OCI-LY1 (cell line): Measurements from ENCODE around the gene SAMD13.

Experiments
- CTCF ChIP-seq: fragments of 200-600 bp; sonication (generic), shearing (Covaris generic); IDR thresholded peaks from 2 replicates; pipeline ENCODE4 v1.5.1; 2017; ENCODE audit warnings: mild to moderate bottlenecking, antibody characterized with exemption, low read length, moderate library complexity, mixed read lengths
- EZH2 ChIP-seq: fragments of 200-600 bp; sonication (generic), shearing (Covaris generic); IDR thresholded peaks from 2 replicates; pipeline ENCODE4 v1.8.0; 2017; ENCODE audit warnings: borderline replicate concordance, mixed run types, mild to moderate bottlenecking, antibody characterized with exemption, low read length, moderate library complexity, mixed read lengths

DNA sequence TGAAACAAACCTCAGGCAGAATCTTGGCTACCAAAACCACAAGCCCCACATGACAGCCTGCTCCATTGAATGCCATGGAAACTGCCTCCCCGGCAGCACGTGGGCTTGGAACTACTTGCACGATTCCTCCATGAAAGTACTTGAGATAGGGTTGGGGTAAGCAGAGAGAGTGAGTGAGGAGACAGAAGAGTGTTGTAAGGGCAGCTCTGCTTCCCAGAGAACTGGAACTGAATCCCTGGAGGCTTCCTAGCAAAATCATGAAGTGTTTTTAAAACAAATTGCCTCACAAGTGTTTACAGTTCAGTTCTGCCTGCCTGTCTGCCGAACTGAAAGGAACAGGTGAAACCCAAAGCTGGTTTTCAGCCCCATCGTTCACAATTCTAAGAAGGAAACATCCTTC, 61.5 kb downstream of the SAMD13 start:
- TF ChIP-seq CTCF, result no peak
- TF ChIP-seq EZH2, result no peak
